SK-N-SH treated with all-trans-retinoic acid at 6 μM for 48 hours (cell line): ENCODE measurements around the gene TBXAS1.

Experiments used
- BACH2 ChIP-seq: fragments of 250-450 bp; sonication (Bioruptor Pico); IDR thresholded peaks from 2 replicates; pipeline ENCODE4 v1.9.0; 2021; ENCODE audit warnings: mild to moderate bottlenecking, borderline replicate concordance
- CSDC2 ChIP-seq: fragments of 250-450 bp; sonication (Bioruptor Pico); IDR thresholded peaks from 2 replicates; pipeline ENCODE4 v1.5.0; 2020; ENCODE audit warnings: mild to moderate bottlenecking, moderate library complexity
- TCF4 ChIP-seq: fragments of 250-450 bp; sonication (Bioruptor Pico); IDR thresholded peaks from 2 replicates; pipeline ENCODE4 v1.8.0; 2021; ENCODE audit warnings: mild to moderate bottlenecking, moderate library complexity, borderline replicate concordance
- TOX ChIP-seq: fragments of 250-450 bp; sonication (Bioruptor Pico); IDR thresholded peaks from 2 replicates; pipeline ENCODE4 v1.8.0; 2021; ENCODE audit warnings: mild to moderate bottlenecking, moderate library complexity, borderline replicate concordance
- ZC3H10 ChIP-seq: fragments of 250-450 bp; sonication (Bioruptor Pico); IDR thresholded peaks from 2 replicates; pipeline ENCODE4 v1.5.1; 2021; ENCODE audit warnings: mild to moderate bottlenecking, moderate library complexity
- ZNF565 ChIP-seq: fragments of 450-650 bp; formaldehyde crosslinking; conservative IDR thresholded peaks from 2 replicates; pipeline ENCODE4 v1.5.0; 2020; ENCODE audit warnings: low read depth, mild to moderate bottlenecking, moderate library complexity

DNA sequence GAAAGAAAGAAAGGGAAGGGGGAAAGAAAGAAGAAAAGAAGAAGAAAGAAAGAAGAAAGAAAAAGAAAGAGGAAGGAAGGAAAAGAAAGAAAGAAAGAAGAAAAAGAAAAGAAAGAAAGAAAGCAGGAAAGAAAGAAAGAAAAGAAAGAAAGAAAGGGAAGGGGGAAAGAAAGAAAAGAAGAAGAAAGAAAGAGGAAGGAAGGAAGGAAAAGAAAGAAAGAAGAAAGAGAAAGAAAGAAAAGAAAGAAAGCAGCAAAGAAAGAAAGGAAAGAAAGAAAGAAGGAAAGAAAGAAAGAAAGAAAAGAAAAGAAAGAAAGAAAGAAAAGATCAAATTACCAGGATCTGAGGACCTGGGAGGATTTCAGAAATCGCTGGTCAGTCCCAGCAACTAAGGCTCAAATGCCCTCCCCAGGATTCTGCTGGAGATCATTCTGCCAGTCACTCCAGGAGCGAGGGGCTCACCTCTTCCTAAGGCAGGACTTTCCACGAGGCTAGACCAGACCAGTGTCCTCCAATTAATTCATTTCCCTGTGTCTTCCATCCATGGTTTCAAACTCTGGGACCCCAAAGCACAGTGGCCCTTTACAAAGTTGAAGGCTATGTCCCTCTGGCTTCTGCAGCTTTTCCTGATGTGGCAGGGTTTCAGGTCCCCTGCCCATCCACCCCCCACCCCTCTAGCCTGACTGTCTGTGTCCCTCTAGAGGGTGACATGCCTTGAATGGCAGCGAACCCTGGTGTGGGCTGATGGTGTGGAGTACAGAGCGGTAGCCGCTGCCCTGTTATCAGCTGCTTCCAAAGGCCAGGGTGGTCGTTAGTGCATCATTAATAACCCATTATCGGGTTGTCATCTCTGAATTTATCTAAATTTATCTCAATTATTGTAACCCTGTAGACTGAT is 155.8 kb downstream of the TBXAS1 start:
- TF ChIP-seq ZNF565 (CRISPR knock-in tag) (no peak), TOX (no peak), ZC3H10 (no peak), TCF4 (CRISPR knock-in tag) (no peak), CSDC2 (no peak), BACH2 (CRISPR knock-in tag) (no peak)
